Mammary epithelial cell (primary cell): ENCODE measurements around the gene SLC12A3.

ENCODE experiments used
- CTCF ChIP-seq, 2 donors: IDR thresholded peaks in 1 of 2; conservative IDR thresholded peaks in 1 of 2; 2 replicates each; pipeline ENCODE4 v1.5.1; 2011 to 2012; ENCODE audit warnings: inconsistent platforms in 2 of 2, low read length in 2 of 2, mild to moderate bottlenecking in 2 of 2, control low read depth in 1 of 2, low read depth in 1 of 2; ENCODE audit not compliant: insufficient read depth in 1 of 2; ENCODE audit errors: extremely low read depth in 1 of 2
- EZH2 ChIP-seq: IDR thresholded peaks from 2 replicates; pipeline ENCODE4 v1.6.1; 2012; ENCODE audit warnings: low read length, inconsistent platforms, borderline replicate concordance

- TF ChIP-seq CTCF (conservative IDR thresholded peaks at IDR 0.05 in 1 of 2, IDR thresholded peaks at IDR 0.05 in 1 of 2; ENCODE audit: extremely low read depth in 1 of 2, insufficient read depth in 1 of 2, low read depth in 1 of 2, low read length in 2 of 2) (no peak), EZH2 (no peak)
Measured at GRCh38 chr16:56914896-56915295, 49.9 kb downstream of the SLC12A3 start.
